Measurements from ENCODE around the gene UNC13B.

Gene UNC13B

DNA sequence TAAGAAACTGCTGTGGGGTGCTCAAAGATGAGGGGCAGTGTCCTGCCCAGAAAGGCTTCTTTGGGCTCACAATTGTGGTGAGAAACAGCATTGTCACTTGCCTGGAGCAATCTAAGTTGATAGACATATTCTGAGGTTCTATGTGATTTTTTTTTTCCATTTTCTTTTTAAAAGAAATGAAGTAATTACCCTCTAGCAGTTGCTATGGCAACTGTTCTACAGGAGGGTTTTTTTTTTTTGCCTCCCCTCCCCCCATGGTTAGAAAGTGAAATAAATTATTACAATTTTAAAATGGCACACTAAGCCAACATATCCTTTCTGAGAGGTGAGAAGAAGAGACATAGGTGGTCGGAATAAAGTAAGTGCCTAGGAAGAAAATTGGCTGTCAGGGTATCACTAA is 127.0 kb downstream of the UNC13B start:
- CTCF ChIA-PET, result no interaction called here
- DNase-seq (ENCODE audit: extremely low spot score), result no peak
- POLR2A ChIA-PET, result no interaction called here
- TF ChIP-seq FOXK2 (IDR thresholded peaks at IDR 0.05), result no peak
- TF ChIP-seq LEF1 (IDR thresholded peaks at IDR 0.05; ENCODE audit: borderline replicate concordance), result no peak

DNA sequence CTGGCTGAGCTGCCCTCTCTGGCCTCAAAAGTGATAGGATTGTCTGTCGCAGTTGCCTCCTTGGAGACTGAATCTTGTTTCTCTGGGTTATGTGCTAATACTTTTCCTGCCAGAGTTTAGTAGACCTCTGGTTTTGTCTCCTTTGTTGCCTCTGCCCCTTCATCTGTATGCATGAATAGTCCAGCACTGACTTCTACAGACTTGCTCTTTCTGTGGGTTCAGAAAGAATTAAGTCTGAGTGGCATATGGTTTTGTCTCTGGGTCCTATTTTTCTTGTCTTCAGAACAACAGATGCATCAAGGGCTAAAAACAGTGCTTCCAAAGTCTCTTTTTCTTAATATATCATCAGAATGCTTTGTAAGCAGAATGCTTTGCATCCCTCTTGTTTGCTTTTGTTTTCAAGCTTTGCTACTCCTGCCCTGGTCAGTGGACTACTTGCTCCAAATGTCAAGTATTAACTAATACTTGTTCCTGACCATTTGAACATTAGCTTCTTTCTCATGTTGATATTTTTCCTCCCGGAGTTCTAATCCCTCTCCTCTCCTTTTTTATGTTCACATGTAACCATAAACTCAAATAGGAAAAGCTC is 131.7 kb downstream of the UNC13B start:
- CTCF ChIA-PET, result no interaction called here
- POLR2A ChIA-PET, result no interaction called here
- no peak for DNase-seq (ENCODE audit: extremely low spot score)
- TF ChIP-seq ELF4 (IDR thresholded peaks at IDR 0.05) (no peak), CTBP1 (IDR thresholded peaks at IDR 0.05; ENCODE audit: borderline replicate concordance) (no peak), L3MBTL2 (conservative IDR thresholded peaks at IDR 0.05) (no peak), LEF1 (IDR thresholded peaks at IDR 0.05; ENCODE audit: borderline replicate concordance) (no peak), SUZ12 (IDR thresholded peaks at IDR 0.05) (no peak), BHLHE40 (IDR thresholded peaks at IDR 0.05; ENCODE audit: borderline replicate concordance) (no peak), ARNT (IDR thresholded peaks at IDR 0.05) (no peak), FOXM1 (IDR thresholded peaks at IDR 0.05; ENCODE audit: borderline replicate concordance) (no peak), FOXK2 (IDR thresholded peaks at IDR 0.05) (no peak), NFRKB (IDR thresholded peaks at IDR 0.05) (no peak), HDGF (IDR thresholded peaks at IDR 0.05; ENCODE audit: borderline replicate concordance) (no peak), SP1 (IDR thresholded peaks at IDR 0.05) (no peak), ZNF384 (IDR thresholded peaks at IDR 0.05) (no peak)
- TF ChIP-seq, protein P1, sequence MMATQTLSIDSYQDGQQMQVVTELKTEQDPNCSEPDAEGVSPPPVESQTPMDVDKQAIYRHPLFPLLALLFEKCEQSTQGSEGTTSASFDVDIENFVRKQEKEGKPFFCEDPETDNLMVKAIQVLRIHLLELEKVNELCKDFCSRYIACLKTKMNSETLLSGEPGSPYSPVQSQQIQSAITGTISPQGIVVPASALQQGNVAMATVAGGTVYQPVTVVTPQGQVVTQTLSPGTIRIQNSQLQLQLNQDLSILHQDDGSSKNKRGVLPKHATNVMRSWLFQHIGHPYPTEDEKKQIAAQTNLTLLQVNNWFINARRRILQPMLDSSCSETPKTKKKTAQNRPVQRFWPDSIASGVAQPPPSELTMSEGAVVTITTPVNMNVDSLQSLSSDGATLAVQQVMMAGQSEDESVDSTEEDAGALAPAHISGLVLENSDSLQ (IDR thresholded peaks at IDR 0.05), result no peak

DNA sequence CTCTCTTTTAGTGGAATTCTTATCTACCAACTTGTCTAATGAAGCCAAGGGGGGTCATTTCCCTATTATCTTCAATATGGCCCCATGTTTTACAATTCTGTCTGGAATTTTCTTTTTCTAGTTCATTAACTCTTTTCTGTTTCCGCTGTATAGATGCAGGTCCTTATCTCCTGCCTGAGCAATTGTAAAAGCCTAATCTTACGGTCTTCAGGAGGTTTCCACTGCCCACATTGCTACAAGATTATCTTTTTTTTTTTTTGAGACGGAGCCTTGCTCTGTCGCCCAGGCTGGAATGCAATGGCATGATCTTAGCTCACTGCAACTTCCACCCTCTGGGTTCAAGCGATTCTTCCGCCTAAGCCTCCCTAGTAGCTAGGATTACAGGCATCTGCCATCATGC is 132.3 kb downstream of the UNC13B start:
- ChIA-PET CTCF (no interaction called here), POLR2A (no interaction called here)
- DNase-seq (ENCODE audit: extremely low spot score), result no peak
- TF ChIP-seq BHLHE40 (IDR thresholded peaks at IDR 0.05; ENCODE audit: borderline replicate concordance) (no peak), ELF4 (IDR thresholded peaks at IDR 0.05) (no peak), NFRKB (IDR thresholded peaks at IDR 0.05) (no peak), LEF1 (IDR thresholded peaks at IDR 0.05; ENCODE audit: borderline replicate concordance) (no peak), CTBP1 (IDR thresholded peaks at IDR 0.05; ENCODE audit: borderline replicate concordance) (no peak), SUZ12 (IDR thresholded peaks at IDR 0.05) (no peak), L3MBTL2 (conservative IDR thresholded peaks at IDR 0.05) (no peak), HDGF (IDR thresholded peaks at IDR 0.05; ENCODE audit: borderline replicate concordance) (no peak), SP1 (IDR thresholded peaks at IDR 0.05) (no peak), FOXM1 (IDR thresholded peaks at IDR 0.05; ENCODE audit: borderline replicate concordance) (no peak), FOXA1 (IDR thresholded peaks at IDR 0.05) (no peak), FOXK2 (IDR thresholded peaks at IDR 0.05) (no peak), ARNT (IDR thresholded peaks at IDR 0.05) (no peak), ZNF384 (IDR thresholded peaks at IDR 0.05) (no peak)
- TF ChIP-seq, protein P1 (IDR thresholded peaks at IDR 0.05), result no peak

DNA sequence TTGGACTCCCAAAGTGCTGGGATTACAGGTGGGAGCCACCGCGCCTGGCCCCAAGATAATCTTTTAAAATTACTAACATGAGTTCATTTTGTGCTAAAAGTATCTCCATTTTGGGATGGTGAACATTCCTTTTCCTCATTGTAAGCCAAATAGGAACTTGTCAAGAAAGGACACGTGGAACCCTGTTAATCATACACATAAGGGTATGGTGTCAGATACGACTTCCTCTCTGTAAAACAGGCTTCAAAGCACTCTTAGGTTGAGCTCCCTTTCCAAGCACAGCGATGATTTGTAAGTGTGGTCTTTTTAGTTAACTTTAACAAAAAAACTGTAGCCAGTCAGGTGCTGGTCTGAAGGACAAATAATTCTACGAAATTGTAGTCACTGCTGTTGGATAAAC is 132.7 kb downstream of the UNC13B start:
- ChIA-PET CTCF (no interaction called here), POLR2A (no interaction called here)
- TF ChIP-seq CTBP1 (IDR thresholded peaks at IDR 0.05; ENCODE audit: borderline replicate concordance) (no peak), TARDBP (IDR thresholded peaks at IDR 0.05) (no peak), ELF4 (IDR thresholded peaks at IDR 0.05) (no peak), BHLHE40 (IDR thresholded peaks at IDR 0.05; ENCODE audit: borderline replicate concordance) (no peak), FOXA1 (IDR thresholded peaks at IDR 0.05) (no peak), ZNF384 (IDR thresholded peaks at IDR 0.05) (no peak), L3MBTL2 (conservative IDR thresholded peaks at IDR 0.05) (no peak), SP1 (IDR thresholded peaks at IDR 0.05) (no peak), LEF1 (IDR thresholded peaks at IDR 0.05; ENCODE audit: borderline replicate concordance) (no peak), ARNT (IDR thresholded peaks at IDR 0.05) (no peak), NFRKB (IDR thresholded peaks at IDR 0.05) (no peak), HDGF (IDR thresholded peaks at IDR 0.05; ENCODE audit: borderline replicate concordance) (no peak), FOXM1 (IDR thresholded peaks at IDR 0.05; ENCODE audit: borderline replicate concordance) (no peak), FOXK2 (IDR thresholded peaks at IDR 0.05) (no peak), SUZ12 (IDR thresholded peaks at IDR 0.05) (no peak)
- TF ChIP-seq, protein P1 (IDR thresholded peaks at IDR 0.05), result no peak
- no peak for DNase-seq (ENCODE audit: extremely low spot score)

DNA sequence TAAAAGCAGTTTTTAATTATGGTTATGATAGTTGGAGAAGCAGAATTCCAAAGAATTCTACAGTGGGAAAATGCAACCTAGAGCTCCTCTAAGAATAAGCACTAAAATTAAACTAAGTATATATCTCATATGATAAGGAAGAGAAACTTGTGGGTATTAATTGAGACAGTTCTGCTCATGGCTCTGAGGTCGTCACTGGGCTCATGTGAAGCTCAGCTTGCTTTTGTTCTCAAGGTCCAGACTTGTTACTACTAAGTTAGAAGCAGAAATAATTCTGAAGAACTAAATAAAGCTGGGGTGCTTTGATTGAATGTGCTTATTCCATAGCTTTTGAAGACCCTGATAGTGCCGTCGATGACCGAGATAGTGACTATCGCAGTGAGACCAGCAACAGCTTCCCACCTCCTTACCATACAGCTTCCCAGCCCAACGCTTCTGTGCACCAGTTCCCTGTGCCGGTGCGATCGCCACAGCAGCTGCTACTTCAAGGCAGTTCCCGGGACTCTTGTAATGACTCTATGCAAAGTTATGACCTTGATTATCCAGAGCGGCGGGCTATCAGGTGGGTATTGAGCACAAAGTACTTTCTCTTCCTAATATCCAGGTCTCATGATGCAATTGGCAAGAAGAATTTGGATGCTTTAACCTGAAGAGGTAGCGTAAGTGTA is 133.7 kb downstream of the UNC13B start:
- ChIA-PET POLR2A (no interaction called here), CTCF (no interaction called here)
- TF ChIP-seq NFRKB (IDR thresholded peaks at IDR 0.05), result no peak
- TF ChIP-seq FOXK2 (IDR thresholded peaks at IDR 0.05), result no peak
- no peak for TF ChIP-seq L3MBTL2 (conservative IDR thresholded peaks at IDR 0.05)
- no peak for TF ChIP-seq ZNF384 (IDR thresholded peaks at IDR 0.05)
- no peak for TF ChIP-seq FOXA1 (IDR thresholded peaks at IDR 0.05)
- no peak for TF ChIP-seq HDGF (IDR thresholded peaks at IDR 0.05; ENCODE audit: borderline replicate concordance)
- no peak for TF ChIP-seq ARNT (IDR thresholded peaks at IDR 0.05)
- no peak for DNase-seq (ENCODE audit: extremely low spot score)

DNA sequence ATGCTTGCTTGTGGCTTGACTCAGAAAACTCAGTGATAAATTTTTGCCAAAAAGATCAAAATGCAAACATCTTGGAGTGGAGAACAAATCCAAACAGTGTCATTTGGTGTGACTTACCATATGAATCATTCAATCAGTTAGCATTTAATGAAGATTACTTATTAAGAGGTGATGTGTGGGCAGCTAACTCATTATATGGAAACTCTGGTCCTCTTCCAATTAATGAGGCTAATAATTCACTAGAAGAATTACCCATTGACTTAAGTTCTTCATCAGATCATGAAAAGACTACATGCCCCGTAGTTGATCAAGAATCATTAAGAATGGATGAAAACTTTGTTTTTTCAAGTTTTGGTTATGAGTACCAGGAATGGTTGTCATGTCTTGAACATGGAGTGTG is 141.8 kb downstream of the UNC13B start:
- POLR2A ChIA-PET, result no interaction called here
- DNase-seq (ENCODE audit: extremely low spot score), result no peak
- CTCF ChIA-PET, result no interaction called here
- TF ChIP-seq, protein P1 (IDR thresholded peaks at IDR 0.05), result no peak
- no peak for TF ChIP-seq ARNT (IDR thresholded peaks at IDR 0.05)
- no peak for TF ChIP-seq L3MBTL2 (conservative IDR thresholded peaks at IDR 0.05)
- no peak for TF ChIP-seq SUZ12 (IDR thresholded peaks at IDR 0.05)
- no peak for TF ChIP-seq FOXK2 (IDR thresholded peaks at IDR 0.05)
- no peak for TF ChIP-seq ZNF384 (IDR thresholded peaks at IDR 0.05)
- TF ChIP-seq ELF4 (IDR thresholded peaks at IDR 0.05), result no peak
- no peak for TF ChIP-seq LEF1 (IDR thresholded peaks at IDR 0.05; ENCODE audit: borderline replicate concordance)
- TF ChIP-seq TARDBP (IDR thresholded peaks at IDR 0.05), result no peak
- TF ChIP-seq SP1 (IDR thresholded peaks at IDR 0.05), result no peak
- no peak for TF ChIP-seq CTBP1 (IDR thresholded peaks at IDR 0.05; ENCODE audit: borderline replicate concordance)
- no peak for TF ChIP-seq BHLHE40 (IDR thresholded peaks at IDR 0.05; ENCODE audit: borderline replicate concordance)
- TF ChIP-seq NFRKB (IDR thresholded peaks at IDR 0.05), result no peak
- TF ChIP-seq FOXM1 (IDR thresholded peaks at IDR 0.05; ENCODE audit: borderline replicate concordance), result no peak
- TF ChIP-seq HDGF (IDR thresholded peaks at IDR 0.05; ENCODE audit: borderline replicate concordance), result no peak
- no peak for TF ChIP-seq FOXA1 (IDR thresholded peaks at IDR 0.05)
